ENCODE data around the gene LGR4. TPM values are rescaled to one million over a fixed set of nuclear protein-coding genes. Genes with fewer than 3 reads are reported as not detected.
A peak's percentile ranks its signal among the peaks of the same experiment; 100 is the strongest.

The LGR4 gene
- total and polyA plus RNA-seq, 2 of the 13 experiments (the other 11 are each of a cell fraction or from before 2014, with no cell fraction given): 42.1 to 68.7 TPM

DNA sequence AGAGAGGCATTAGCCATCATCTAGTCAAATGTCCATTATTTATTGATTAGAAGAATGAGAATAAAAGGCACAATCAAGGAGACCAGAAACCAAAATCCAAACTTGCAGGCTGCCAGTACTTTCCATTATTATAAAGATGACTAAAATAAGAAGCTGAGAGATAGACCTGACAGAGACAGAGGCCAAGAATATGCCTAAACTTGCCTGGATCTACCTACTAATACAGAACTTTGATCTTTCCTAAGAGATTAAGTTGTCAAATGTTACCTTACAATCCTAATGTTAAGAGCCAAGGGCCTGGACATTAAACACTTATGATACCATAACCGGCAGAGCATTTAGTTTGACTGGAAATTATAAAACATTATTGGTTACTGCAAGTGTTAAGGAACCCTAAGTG lies 6.2 kb downstream of the LGR4 start:
- no peak overlapping the region for H3K9ac ChIP-seq (ENCODE audit: insufficient read depth, low read depth, low read length)
- H3K4me2 ChIP-seq (ENCODE audit: low read depth, low read length): peak overlapping the region; percentile 85
- no peak for TF ChIP-seq ZNF660 (CRISPR knock-in tag; IDR thresholded peaks at IDR 0.05; ENCODE audit: borderline replicate concordance, low read depth)
- no peak for TF ChIP-seq NR2F6 (IDR thresholded peaks at IDR 0.05)
- no peak for TF ChIP-seq NR2F6 (CRISPR knock-in tag; IDR thresholded peaks at IDR 0.05)
- TF ChIP-seq NCOA5 (CRISPR knock-in tag; IDR thresholded peaks at IDR 0.05): no peak
- TF ChIP-seq, protein P1, sequence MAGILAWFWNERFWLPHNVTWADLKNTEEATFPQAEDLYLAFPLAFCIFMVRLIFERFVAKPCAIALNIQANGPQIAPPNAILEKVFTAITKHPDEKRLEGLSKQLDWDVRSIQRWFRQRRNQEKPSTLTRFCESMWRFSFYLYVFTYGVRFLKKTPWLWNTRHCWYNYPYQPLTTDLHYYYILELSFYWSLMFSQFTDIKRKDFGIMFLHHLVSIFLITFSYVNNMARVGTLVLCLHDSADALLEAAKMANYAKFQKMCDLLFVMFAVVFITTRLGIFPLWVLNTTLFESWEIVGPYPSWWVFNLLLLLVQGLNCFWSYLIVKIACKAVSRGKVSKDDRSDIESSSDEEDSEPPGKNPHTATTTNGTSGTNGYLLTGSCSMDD (CRISPR knock-in tag; IDR thresholded peaks at IDR 0.05): no peak
- TF ChIP-seq GTF3A (CRISPR knock-in tag; conservative IDR thresholded peaks at IDR 0.05): no peak
- TF ChIP-seq MIER2 (CRISPR knock-in tag; IDR thresholded peaks at IDR 0.05): no peak
- no peak for TF ChIP-seq KLF6 (CRISPR knock-in tag; IDR thresholded peaks at IDR 0.05)
- TF ChIP-seq NFE2 (CRISPR knock-in tag; IDR thresholded peaks at IDR 0.05): no peak
- TF ChIP-seq ZEB1 (IDR thresholded peaks at IDR 0.05; ENCODE audit: insufficient replicate concordance, low read depth): no peak
- no peak overlapping the region for H2AFZ ChIP-seq (ENCODE audit: low read length)
- CTCF ChIA-PET (ENCODE audit: low intra/inter-chr PET ratio, low total read pairs): no interaction called here
- peak overlapping the region in 1 of 3 experiments; percentile 18; a peak in 1 of 6 replicates for H3K4me3 ChIP-seq (replicated peaks in 1 of 3; ENCODE audit: insufficient read depth in 1 of 3, low read depth in 2 of 3, low read length in 3 of 3)
- peaks cover 8% of the 10 kb centered on the region for H4K20me1 ChIP-seq (ENCODE audit: insufficient read depth, low read length)
- POLR2A ChIA-PET: interaction anchor here (1.2 kb wide), 1 partner anchor 64 kb away, joined by 3 read pairs; no protein-coding TSS in a partner anchor
- TSS peak; percentile 0 for BruUV-seq (replicated peaks)
- H3K27me3 ChIP-seq (ENCODE audit: control insufficient read depth in 1 of 2, insufficient read depth in 2 of 2, low read length in 2 of 2): no peaks in the 10 kb centered on the region; a peak in 1 of 5 replicates
- H3K79me2 ChIP-seq (ENCODE audit: insufficient read depth, low read length): peaks cover 99% of the 10 kb centered on the region
- WGBS (ENCODE audit: low lambda C conversion rate): 40% methylated on average over 1 of the region's 1 CpG
- peak overlapping the region; percentile 90 for H3K27ac ChIP-seq (ENCODE audit: extremely low read length, insufficient read depth, low read length)
- H3K36me3 ChIP-seq (replicated peaks in 1 of 2; ENCODE audit: control insufficient read depth in 1 of 2, insufficient read depth in 2 of 2, low read length in 2 of 2): peaks cover 0 to 1% of the 10 kb centered on the region in 2 experiments; a peak in 1 of 5 replicates
- ATAC-seq (no peak), FAIRE-seq (no peak), DNase-seq (ENCODE audit: low spot score) (no peak)
- peaks cover 76% of the 10 kb centered on the region for H3K4me1 ChIP-seq (ENCODE audit: insufficient read depth, low read length)
- intact Hi-C loops (cut with micrococcal nuclease; ENCODE audit: unreplicated experiment): loop anchor here (2.0 kb wide), 1 partner anchor 72 kb away; no protein-coding TSS in a partner anchor
- in situ Hi-C loops (cut with HindIII; ENCODE audit: extremely low pct_ligation_motif_present, low pct_unique_long_range_greater_than_20kb): loop anchor here (5.0 kb wide), 1 partner anchor 69 kb away; no protein-coding TSS in a partner anchor
- no peaks in the 10 kb centered on the region for H3K9me3 ChIP-seq (ENCODE audit: low read length)

Data from HepG2 (cell line).